ENCODE data around the gene ETV7. TPM values are rescaled to one million over a fixed set of nuclear protein-coding genes. Genes with fewer than 3 reads are reported as not detected.
"Not testable (repeated sequence)": the region's sequence is repeated elsewhere in the genome, so short reads cannot be mapped to it uniquely, and the experiment has no call there.

The ETV7 gene
- total RNA-seq, 1 experiment from 2014 or later = 0.99 TPM

DNA sequence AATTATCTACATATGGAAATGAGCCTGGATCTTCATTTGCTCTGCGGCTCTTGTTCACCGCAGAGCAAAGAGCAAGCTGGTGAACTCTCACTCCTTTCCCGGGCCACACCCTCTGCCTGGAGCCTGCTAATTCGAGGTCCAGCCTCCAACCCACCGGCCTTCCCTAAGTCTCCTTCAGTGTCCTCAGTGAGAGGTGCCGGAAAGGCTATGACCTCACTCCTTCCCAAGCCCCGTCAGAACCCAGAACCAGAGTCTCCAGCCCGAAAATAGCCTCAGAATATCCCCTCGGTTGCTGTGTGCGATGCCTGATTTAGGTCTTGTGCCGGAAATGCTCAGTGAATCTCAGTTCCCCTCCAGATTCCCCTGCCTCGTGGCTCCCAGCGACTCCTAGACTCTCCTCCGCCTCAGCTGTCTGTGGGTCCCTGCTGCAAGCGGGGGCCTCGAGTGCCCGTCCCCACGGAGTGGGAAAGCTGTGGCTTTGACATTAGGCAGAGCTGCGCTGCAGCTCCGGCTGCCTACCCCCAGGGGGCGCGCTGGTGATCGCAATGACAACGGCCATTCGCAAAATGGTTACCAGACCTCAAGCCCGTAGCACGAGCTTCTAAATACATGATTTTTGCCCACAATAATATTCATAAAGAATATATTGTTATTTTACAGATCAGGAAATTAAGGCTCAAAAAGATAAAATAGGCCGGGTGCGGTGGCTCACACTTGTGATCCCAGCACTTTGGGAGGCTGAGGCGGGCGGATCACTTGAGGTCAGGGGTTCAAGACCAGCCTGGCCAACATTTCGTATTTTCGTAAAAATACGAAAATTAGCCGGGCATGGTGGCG is 46.6 kb downstream of the ETV7 start:
- DNase-seq (ENCODE audit: low spot score) = peak; percentile 62

DNA sequence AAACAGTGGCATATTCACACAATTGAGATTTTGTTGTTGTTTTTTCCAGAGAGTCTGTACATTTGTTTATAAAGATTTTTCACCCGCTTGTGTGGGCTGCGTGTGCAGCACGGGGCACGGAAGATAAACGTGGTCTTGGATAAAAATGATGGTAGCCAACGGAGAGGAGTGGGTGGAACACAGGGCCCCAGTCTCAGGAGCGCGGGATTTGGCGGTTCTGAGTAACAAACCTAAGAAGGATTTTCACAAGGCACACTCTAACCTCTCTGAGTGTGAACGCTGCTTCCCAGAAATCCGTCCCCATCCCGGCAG is 47.2 kb downstream of the ETV7 start:
- DNase-seq (ENCODE audit: low spot score) = no peak

DNA sequence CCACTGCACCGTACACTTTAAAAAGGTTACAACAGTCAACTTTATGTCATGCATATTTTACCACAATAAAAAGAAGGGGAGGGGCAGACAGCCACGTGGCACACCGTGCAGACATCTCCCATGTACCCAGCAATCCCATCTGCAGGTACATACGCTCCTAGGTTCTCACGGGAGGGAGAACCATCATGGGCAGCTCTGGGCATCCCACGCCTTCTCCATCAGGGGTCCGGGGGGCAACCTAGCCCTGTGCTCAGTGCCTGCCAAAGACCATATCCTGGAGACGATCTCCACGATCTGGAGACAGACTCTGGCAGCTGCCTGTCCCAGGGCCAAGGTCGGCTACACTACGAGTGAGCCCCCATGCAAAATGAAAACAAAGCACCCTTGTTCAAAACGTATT is 48.3 kb downstream of the ETV7 start:
- DNase-seq (ENCODE audit: low spot score) = no peak

GRCh38 chr6:36338223-36338622 is 49.2 kb downstream of the ETV7 start:
- not testable (repeated sequence) for DNase-seq (ENCODE audit: low spot score)

GRCh38 chr6:36337814-36338213 is 49.7 kb downstream of the ETV7 start:
- no peak for DNase-seq (ENCODE audit: low spot score)

- no peak for DNase-seq (ENCODE audit: low spot score)
Measured at GRCh38 chr6:36336779-36337241, 50.7 kb downstream of the ETV7 start, which contains the start of gene BNIP5. Gene BNIP5 (minus strand): TSS chr6:36336888. CDS start chr6:36330690, 6,198 bp downstream.

GRCh38 chr6:36336208-36336710 is 51.2 kb downstream of the ETV7 start:
- DNase-seq (ENCODE audit: low spot score) = no peak

GRCh38 chr6:36335465-36336207 is 51.8 kb downstream of the ETV7 start:
- no peak for DNase-seq (ENCODE audit: low spot score)

GRCh38 chr6:36334832-36335459 is 52.5 kb downstream of the ETV7 start:
- DNase-seq (ENCODE audit: low spot score) = no peak

GRCh38 chr6:36333931-36334725 is 53.3 kb downstream of the ETV7 start:
- DNase-seq (ENCODE audit: low spot score) = no peak

GRCh38 chr6:36333171-36333895 is 54.1 kb downstream of the ETV7 start:
- no peak for DNase-seq (ENCODE audit: low spot score)

DNA sequence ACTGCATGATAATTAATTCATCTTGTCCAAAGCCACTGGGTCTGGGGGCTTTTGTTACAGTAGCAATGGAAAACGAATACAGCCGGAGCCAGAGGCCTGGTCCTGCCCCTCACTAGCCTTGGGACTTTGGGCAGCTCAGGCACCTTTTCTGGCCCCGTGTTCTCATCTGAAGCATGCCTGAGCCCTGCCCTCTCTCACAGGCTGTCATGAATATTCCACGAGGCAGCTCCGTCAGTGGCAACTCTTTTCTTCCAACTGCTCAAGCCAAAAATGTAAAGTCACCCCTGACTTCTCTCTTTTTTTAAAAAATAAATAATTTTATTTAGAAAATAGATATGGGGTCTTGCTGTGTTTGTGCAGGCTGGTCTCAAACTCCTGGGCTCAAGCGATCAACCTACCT is 56.1 kb downstream of the ETV7 start:
- no peak for DNase-seq (ENCODE audit: low spot score)

- DNase-seq (ENCODE audit: low spot score) = no peak
Measured at GRCh38 chr6:36330366-36330765, 57.1 kb downstream of the ETV7 start.

GRCh38 chr6:36329798-36330291 is 57.6 kb downstream of the ETV7 start:
- no peak for DNase-seq (ENCODE audit: low spot score)

GRCh38 chr6:36328600-36328999 is 58.9 kb downstream of the ETV7 start:
- DNase-seq (ENCODE audit: low spot score) = no peak

DNA sequence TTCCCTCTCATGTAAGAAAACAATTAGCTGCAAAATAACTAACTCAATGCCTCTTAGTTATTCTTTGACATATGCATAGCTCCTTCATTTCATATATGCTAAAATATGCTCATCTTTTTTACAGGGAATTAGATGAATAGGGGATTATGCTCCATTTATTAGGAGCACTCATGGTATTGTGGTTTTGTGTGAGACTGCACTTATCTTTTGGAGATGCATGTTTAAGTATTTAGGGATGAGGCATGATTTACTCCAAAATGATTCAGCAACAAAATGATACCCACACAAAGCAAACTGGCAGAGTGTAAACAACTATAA is 59.6 kb downstream of the ETV7 start:
- no peak for DNase-seq (ENCODE audit: low spot score)

- no peak for DNase-seq (ENCODE audit: low spot score)
Measured at GRCh38 chr6:36327226-36327918, 60.1 kb downstream of the ETV7 start.

GRCh38 chr6:36326356-36326995 is 61.0 kb downstream of the ETV7 start:
- no peak for DNase-seq (ENCODE audit: low spot score)

DNA sequence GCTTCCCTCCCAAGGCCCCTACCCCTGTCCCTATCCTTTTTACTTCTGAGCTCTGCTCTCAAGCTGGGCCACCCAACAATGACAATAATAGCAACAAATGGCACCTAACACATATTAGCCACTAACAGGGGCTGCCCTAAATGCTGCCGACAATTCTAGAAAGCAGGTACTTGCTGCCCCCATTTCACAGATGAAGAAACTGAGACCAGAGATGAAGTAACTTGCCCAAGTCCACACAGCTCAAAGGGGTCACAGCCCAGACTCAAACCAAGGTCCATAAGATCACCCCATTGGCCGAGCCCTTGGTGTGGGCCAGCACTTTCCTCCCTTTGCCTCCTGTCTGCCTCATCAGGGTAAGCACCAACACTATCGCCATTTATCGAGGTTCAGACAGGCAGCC is 62.8 kb downstream of the ETV7 start:
- DNase-seq (ENCODE audit: low spot score) = no peak

DNA sequence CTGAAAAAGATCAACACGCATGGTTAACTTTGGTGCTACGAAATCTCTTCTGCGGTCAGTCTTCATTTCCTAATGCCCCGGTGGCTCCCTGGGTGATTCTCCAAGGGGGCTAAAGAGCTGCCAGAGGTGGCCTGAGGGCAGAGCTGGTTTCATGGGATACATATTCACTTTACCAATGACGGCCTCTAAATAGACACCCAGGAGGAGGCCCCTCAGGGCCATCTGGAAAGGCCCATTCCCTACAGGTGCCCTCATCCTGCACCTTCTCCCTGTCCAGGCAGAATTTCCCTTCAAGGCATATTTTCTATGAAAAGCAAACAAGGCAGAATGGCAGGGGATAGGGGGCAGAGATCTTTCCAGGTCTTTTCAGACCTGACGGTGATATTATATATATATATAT is 63.3 kb downstream of the ETV7 start:
- no peak for DNase-seq (ENCODE audit: low spot score)
